Activated T-helper 2 cell treated with anti-CD3 and anti-CD28 coated beads, Interferon-gamma antibody, Interleukin-2, Interleukin-4, amounts not matched to agents 10 μg/mL and 5 μg/mL and 100 μg/mL, durations not matched to agents 14 hours and 24 hours and 36 hours (primary cell): ENCODE measurements around the gene LCE3B. TPM values are rescaled to one million over a fixed set of nuclear protein-coding genes. Genes with fewer than 3 reads are reported as not detected.
"Not testable (repeated sequence)": the region's sequence is repeated elsewhere in the genome, so short reads cannot be mapped to it uniquely, and the experiment has no call there.

Source experiments
- DNase-seq: peaks from one replicate; pipeline ENCODE4 v3.0.0; 2021; ENCODE audit warnings: low spot score
- H3K27ac Mint-ChIP-seq: one replicate; pipeline ENCODE4 v1.8.0; 2021; ENCODE audit warnings: mixed read lengths
- H3K27me3 Mint-ChIP-seq: one replicate; pipeline ENCODE4 v1.8.0; 2021; ENCODE audit warnings: low read depth, mixed read lengths
- H3K36me3 Mint-ChIP-seq: one replicate; pipeline ENCODE4 v1.8.0; 2021; ENCODE audit warnings: low read depth, mixed read lengths
- H3K4me1 Mint-ChIP-seq: one replicate; pipeline ENCODE4 v1.8.0; 2021; ENCODE audit warnings: low read depth, mixed read lengths
- H3K4me3 Mint-ChIP-seq: one replicate; pipeline ENCODE4 v1.8.0; 2021; ENCODE audit warnings: low read depth, mild to moderate bottlenecking, moderate library complexity, mixed read lengths
- H3K9me3 Mint-ChIP-seq: one replicate; pipeline ENCODE4 v1.8.0; 2021; ENCODE audit warnings: mixed read lengths
- intact Hi-C: fragments of 100-400 bp; cut with micrococcal nuclease; formaldehyde crosslinking; loops from one replicate; pipeline ENCODE4 v1.15.1; 2023
- total RNA-seq: library from RNA; stranded (reverse); gene quantifications from 2 replicates; pipeline ENCODE4 v1.2.3, GENCODE V29; 2022

Gene LCE3B, protein sequence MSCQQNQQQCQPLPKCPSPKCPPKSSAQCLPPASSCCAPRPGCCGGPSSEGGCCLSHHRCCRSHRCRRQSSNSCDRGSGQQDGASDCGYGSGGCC
- not detected in 2 replicates for total RNA-seq

DNA sequence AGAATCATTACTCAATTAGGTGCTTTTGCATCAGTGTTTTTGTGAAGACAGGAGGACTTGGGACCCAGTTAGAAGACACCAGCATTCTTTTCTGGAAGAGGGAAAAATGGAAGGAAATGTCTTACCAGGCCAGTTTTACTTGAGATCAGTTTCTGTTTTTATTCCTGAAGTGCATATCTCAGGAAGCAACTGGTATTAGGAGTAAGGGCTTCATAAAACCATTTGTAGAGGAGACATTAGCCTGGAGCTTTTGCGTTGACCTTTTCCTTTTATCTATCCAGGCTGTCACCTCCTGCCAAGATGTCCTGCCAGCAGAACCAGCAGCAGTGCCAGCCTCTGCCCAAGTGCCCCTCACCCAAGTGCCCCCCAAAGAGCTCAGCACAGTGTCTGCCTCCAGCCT lies at the start of gene LCE3B:
Gene LCE3B (plus strand): TSS at position 301 of the 400 bp plus-strand sequence. CDS start 0 bp downstream, at position 301.
- intact Hi-C loops, result no loop called here
- DNase-seq, result no peak
- no peak within 1 kb of the TSS for H3K27ac Mint-ChIP-seq

DNA sequence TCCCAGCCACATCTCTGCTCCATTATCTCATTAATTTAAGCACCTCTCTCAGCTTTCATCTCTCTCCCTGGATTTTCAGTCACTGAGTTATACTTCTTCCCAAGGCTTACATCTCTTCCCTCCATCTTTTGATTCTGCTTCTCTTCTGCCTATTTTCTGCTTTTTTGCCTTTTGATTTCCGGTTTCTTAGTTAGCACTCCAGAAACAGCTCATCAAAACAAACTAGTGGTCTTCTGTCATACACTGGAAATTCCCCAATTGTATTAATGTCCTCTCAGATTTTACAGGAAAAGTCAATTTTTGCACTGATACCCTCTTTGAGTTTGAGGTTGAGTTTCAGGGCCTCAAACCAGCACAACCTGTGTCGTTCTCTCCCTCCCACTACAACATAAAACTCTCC lies 48.5 kb upstream of the LCE3B start:
- Mint-ChIP-seq H3K9me3 (peaks cover 5% of the 10 kb centered on the region), H3K4me3 (no peak overlapping the region)
- intact Hi-C loops, result no loop called here

More for the DNA sequence above, at the start of gene LCE3B:
- no peaks in the 10 kb centered on the region for H3K27me3 Mint-ChIP-seq
- H3K36me3 Mint-ChIP-seq, result no peaks in the 10 kb centered on the region
- no peak within 1 kb of the TSS for H3K4me3 Mint-ChIP-seq
- no peaks in the 10 kb centered on the region for H3K4me1 Mint-ChIP-seq
- H3K9me3 Mint-ChIP-seq, result peaks cover 8% of the 10 kb centered on the region

DNA sequence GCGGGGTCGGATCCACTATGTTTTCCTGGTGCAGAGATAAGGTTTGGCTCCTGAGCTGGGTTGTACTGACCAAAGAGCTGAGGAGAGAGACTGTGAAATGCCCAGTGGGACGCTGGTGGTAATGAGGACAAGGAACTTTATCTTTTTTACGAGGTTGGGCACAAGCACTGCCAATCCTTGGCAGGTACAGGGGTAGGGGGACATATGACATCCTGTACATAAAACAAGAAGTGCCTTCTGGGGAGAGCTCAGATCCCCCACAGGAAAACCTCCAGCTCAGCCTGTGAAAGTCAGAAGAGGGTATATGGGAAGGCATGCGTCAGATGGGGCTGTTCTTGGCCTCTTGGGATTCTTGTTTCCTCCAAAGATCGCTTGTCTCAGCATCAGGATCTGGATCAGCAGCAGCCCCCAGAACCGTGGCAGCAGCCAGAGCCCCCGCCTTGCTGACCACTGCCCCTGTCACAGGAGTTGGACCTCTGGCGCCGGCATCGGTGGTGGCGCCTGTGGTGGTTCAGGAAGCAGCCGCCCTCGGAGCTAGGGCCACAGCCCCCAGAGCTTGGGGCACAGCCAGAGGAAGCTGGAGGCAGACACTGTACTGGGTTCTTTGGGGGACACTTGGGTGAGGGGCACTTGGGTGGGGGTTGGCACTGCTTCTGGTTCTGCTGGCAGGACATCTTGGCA lies 47.9 kb upstream of the LCE3B start:
- no peak overlapping the region for H3K27ac Mint-ChIP-seq
- no peaks in the 10 kb centered on the region for H3K4me1 Mint-ChIP-seq
- peaks cover 5% of the 10 kb centered on the region for H3K9me3 Mint-ChIP-seq
- no peak overlapping the region for H3K4me3 Mint-ChIP-seq
- intact Hi-C loops, result no loop called here
- H3K27me3 Mint-ChIP-seq, result peaks cover 4% of the 10 kb centered on the region
- DNase-seq, result no peak
- H3K36me3 Mint-ChIP-seq, result no peaks in the 10 kb centered on the region

More for the DNA sequence above, 48.5 kb upstream of the LCE3B start:
- DNase-seq, result no peak
- no peaks in the 10 kb centered on the region for H3K4me1 Mint-ChIP-seq
- H3K36me3 Mint-ChIP-seq, result no peaks in the 10 kb centered on the region
- H3K27me3 Mint-ChIP-seq, result peaks cover 4% of the 10 kb centered on the region
- H3K27ac Mint-ChIP-seq, result no peak overlapping the region

GRCh38 chr1:152566681-152567080 lies 46.9 kb upstream of the LCE3B start, which contains the start of gene LCE3E:
LCE3E (minus strand) TSS chr1:152566780; CDS start chr1:152566208, 572 bp downstream.
- Mint-ChIP-seq H3K4me1 (no peaks in the 10 kb centered on the region), H3K4me3 (no peak within 1 kb of the TSS)
- intact Hi-C loops, result no loop called here

DNA sequence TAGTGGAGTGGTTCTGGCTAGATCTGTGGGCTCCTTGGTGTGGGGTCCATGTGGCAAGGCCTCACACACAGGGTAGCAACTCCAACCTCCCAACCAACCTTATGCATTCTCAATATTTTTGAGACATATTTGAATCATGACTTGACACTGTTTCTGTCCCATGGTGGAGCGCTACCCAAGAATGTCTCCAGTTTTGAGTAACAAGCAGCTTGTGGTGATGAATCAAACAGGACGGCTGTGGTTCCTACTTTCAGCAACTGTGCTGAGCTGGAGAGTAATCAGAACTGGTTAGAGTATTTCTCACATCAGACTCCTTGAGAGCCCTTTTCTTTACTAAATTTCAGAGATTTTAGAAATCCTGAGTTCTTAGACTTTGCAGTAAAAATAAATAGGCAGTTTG lies 36.4 kb upstream of the LCE3B start:
- intact Hi-C loops, result no loop called here
- peaks cover 8% of the 10 kb centered on the region for H3K4me1 Mint-ChIP-seq
- H3K9me3 Mint-ChIP-seq, result no peaks in the 10 kb centered on the region
- H3K27ac Mint-ChIP-seq, result no peak overlapping the region
- peaks cover 13% of the 10 kb centered on the region for H3K27me3 Mint-ChIP-seq
- H3K36me3 Mint-ChIP-seq, result no peaks in the 10 kb centered on the region
- no peak for DNase-seq
- H3K4me3 Mint-ChIP-seq, result no peak overlapping the region

More at GRCh38 chr1:152566681-152567080, 46.9 kb upstream of the LCE3B start, which contains the start of gene LCE3E:
- peaks cover 4% of the 10 kb centered on the region for H3K27me3 Mint-ChIP-seq
- DNase-seq, result no peak
- H3K9me3 Mint-ChIP-seq, result peaks cover 5% of the 10 kb centered on the region
- no peaks in the 10 kb centered on the region for H3K36me3 Mint-ChIP-seq
- H3K27ac Mint-ChIP-seq, result no peak within 1 kb of the TSS

GRCh38 chr1:152579526-152579925 lies 34.1 kb upstream of the LCE3B start:
- H3K27me3 Mint-ChIP-seq, H3K4me1 Mint-ChIP-seq, H3K36me3 Mint-ChIP-seq, H3K4me3 Mint-ChIP-seq, DNase-seq, H3K9me3 Mint-ChIP-seq, H3K27ac Mint-ChIP-seq, intact Hi-C loops: not testable (repeated sequence)

GRCh38 chr1:152580433-152580832 lies 33.2 kb upstream of the LCE3B start, which contains the start of gene LCE3D:
LCE3D (minus strand) TSS chr1:152580516; CDS start chr1:152579936, 580 bp downstream.
- H3K4me1 Mint-ChIP-seq, result peaks cover 8% of the 10 kb centered on the region
- H3K9me3 Mint-ChIP-seq, result no peaks in the 10 kb centered on the region
- no peak within 1 kb of the TSS for H3K27ac Mint-ChIP-seq
- intact Hi-C loops, result no loop called here
- no peaks in the 10 kb centered on the region for H3K36me3 Mint-ChIP-seq
- no peaks in the 10 kb centered on the region for H3K27me3 Mint-ChIP-seq
- DNase-seq, result no peak
- no peak within 1 kb of the TSS for H3K4me3 Mint-ChIP-seq

DNA sequence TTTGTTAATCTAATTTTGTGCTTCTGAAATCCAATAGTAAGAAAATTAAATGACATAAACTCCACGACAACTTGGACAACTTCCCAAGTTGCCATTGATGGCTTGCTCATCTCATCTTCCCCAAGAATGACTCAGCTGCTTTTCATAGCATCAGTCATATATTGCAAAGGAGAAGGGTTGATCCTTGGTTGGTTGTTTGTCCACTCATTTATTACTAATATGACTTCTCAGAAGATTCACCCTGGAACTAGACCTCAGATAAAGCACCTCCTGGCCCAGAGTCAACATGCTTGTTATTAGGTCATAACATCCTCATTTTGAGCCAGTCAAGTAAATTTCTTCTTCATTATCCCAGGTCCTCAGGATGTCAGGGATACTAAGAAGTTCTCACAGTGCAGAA lies 31.0 kb upstream of the LCE3B start:
- DNase-seq, result no peak
- H3K4me1 Mint-ChIP-seq, result peaks cover 3% of the 10 kb centered on the region
- no peak overlapping the region for H3K4me3 Mint-ChIP-seq
- H3K36me3 Mint-ChIP-seq, result no peaks in the 10 kb centered on the region
- H3K27me3 Mint-ChIP-seq, result no peaks in the 10 kb centered on the region
- intact Hi-C loops, result no loop called here
- no peaks in the 10 kb centered on the region for H3K9me3 Mint-ChIP-seq
- no peak overlapping the region for H3K27ac Mint-ChIP-seq

- intact Hi-C loops, result no loop called here
- Mint-ChIP-seq H3K9me3 (no peaks in the 10 kb centered on the region), H3K4me1 (no peaks in the 10 kb centered on the region), H3K36me3 (no peaks in the 10 kb centered on the region), H3K4me3 (no peak overlapping the region), H3K27ac (no peak overlapping the region), H3K27me3 (no peaks in the 10 kb centered on the region)
- no peak for DNase-seq
Measured at GRCh38 chr1:152585586-152585985, 28.0 kb upstream of the LCE3B start.

DNA sequence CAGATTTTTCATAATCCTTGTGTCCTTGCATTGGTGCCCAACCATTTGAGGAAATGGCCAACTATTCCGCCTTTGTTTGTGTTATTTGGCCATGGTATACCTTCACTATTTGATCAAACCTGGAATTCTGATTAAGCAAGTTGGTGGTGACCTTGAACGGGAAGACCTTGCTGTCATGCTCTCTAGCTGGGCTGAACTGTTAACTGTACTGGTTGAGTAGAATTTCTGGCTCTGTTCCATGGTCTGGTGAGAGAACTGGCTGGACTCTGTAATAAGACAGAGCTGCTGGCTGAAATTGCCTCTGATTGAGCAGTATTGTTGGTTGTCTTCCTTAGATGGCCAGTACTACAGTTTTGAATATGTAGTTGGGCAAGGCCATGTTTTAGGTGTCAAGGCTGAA lies 16.6 kb upstream of the LCE3B start:
- Mint-ChIP-seq H3K4me1 (no peaks in the 10 kb centered on the region), H3K27ac (no peak overlapping the region), H3K9me3 (no peaks in the 10 kb centered on the region), H3K36me3 (no peaks in the 10 kb centered on the region), H3K4me3 (no peak overlapping the region), H3K27me3 (no peaks in the 10 kb centered on the region)
- DNase-seq, result no peak
- intact Hi-C loops, result no loop called here

GRCh38 chr1:152599934-152600333 lies 13.7 kb upstream of the LCE3B start, which contains the start of gene LCE3C:
LCE3C (plus strand) TSS chr1:152600234; CDS start chr1:152600732, 498 bp downstream.
- H3K36me3 Mint-ChIP-seq, result no peaks in the 10 kb centered on the region
- no peaks in the 10 kb centered on the region for H3K4me1 Mint-ChIP-seq

GRCh38 chr1:152621993-152622392 lies 8.4 kb downstream of the LCE3B start:
- no peak for DNase-seq
- Mint-ChIP-seq H3K36me3 (no peaks in the 10 kb centered on the region), H3K4me1 (peaks cover 5% of the 10 kb centered on the region), H3K27me3 (peaks cover 5% of the 10 kb centered on the region), H3K4me3 (no peak overlapping the region), H3K9me3 (peaks cover 17% of the 10 kb centered on the region), H3K27ac (no peak overlapping the region)
- intact Hi-C loops, result no loop called here

More at GRCh38 chr1:152599934-152600333, 13.7 kb upstream of the LCE3B start, which contains the start of gene LCE3C:
- intact Hi-C loops, result no loop called here
- no peaks in the 10 kb centered on the region for H3K9me3 Mint-ChIP-seq
- DNase-seq, result no peak
- H3K27me3 Mint-ChIP-seq, result no peaks in the 10 kb centered on the region
- H3K4me3 Mint-ChIP-seq, result no peak within 1 kb of the TSS
- H3K27ac Mint-ChIP-seq, result no peak within 1 kb of the TSS

DNA sequence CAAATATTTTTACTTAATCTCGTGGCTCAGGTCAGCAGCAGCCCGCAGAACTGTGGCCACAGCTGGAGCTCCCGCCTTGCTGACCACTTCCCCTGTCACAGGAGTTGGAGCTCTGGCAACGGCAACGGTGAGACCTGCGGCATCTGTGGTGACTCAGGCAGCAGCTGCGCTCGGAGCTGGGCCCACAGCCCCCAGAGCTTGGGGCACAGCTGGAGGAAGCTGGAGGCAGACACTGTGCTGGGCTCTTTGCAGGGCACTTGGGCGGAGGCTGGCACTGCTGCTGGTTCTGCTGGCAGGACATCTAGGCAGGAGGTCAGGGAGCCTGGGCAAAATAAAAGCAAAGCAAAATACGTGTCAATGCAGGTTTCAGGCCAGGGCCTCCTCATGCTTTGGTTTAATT lies 9.2 kb downstream of the LCE3B start, which contains the start of gene LCE3A:
Gene LCE3A (minus strand): TSS at position 301 of the 400 bp plus-strand sequence. CDS start 0 bp downstream, at position 301.
- Mint-ChIP-seq H3K4me1 (peaks cover 5% of the 10 kb centered on the region), H3K27ac (no peak within 1 kb of the TSS), H3K36me3 (no peaks in the 10 kb centered on the region), H3K9me3 (peaks cover 12% of the 10 kb centered on the region), H3K4me3 (no peak within 1 kb of the TSS), H3K27me3 (peaks cover 8% of the 10 kb centered on the region)
- no peak for DNase-seq
- intact Hi-C loops, result no loop called here
